GM21786 (cell line): ENCODE measurements around the gene XCL2.
"Not testable (repeated sequence)": the region's sequence is repeated elsewhere in the genome, so short reads cannot be mapped to it uniquely, and the experiment has no call there.

Experiments
- ATAC-seq: cut with Tn5 transposase; IDR thresholded peaks from one replicate; pipeline ENCODE4 v1.9.1; 2021; ENCODE audit not compliant: unreplicated experiment

The XCL2 gene, protein sequence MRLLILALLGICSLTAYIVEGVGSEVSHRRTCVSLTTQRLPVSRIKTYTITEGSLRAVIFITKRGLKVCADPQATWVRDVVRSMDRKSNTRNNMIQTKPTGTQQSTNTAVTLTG

DNA sequence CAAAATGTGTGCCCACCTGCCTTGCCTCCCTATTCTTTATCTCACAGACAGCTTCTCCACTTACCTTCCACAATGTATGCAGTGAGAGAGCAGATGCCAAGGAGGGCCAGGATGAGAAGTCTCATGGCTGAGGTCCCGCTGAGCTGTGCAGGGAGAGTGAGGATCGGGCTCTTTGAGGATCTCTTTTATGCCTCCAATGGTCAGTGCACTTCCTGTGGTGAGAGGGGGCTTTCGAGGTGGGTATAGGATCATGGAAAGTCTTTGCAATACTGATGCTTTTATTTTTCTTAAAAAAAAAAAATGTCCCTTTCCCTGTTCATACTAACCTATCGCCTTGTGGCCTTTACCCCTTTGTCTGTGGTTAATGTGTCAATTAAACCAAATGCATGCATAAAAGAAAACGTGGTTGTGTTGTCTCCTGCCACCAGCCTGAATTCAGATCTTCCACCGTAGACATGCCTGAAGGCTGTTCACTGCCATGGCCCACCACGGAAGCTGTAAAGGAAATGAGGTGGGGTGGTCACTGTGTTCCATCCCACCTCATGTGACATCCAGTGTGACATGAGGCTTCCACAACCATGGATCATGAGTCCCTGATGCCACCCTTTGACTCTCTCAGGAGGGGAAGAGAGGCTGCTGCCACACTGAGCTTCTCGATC is at the start of gene XCL2:
TSS of gene XCL2 (minus strand) at position 158 of the 659 bp plus-strand sequence. CDS start at position 125, 33 bp downstream.
- not testable (repeated sequence) for ATAC-seq

DNA sequence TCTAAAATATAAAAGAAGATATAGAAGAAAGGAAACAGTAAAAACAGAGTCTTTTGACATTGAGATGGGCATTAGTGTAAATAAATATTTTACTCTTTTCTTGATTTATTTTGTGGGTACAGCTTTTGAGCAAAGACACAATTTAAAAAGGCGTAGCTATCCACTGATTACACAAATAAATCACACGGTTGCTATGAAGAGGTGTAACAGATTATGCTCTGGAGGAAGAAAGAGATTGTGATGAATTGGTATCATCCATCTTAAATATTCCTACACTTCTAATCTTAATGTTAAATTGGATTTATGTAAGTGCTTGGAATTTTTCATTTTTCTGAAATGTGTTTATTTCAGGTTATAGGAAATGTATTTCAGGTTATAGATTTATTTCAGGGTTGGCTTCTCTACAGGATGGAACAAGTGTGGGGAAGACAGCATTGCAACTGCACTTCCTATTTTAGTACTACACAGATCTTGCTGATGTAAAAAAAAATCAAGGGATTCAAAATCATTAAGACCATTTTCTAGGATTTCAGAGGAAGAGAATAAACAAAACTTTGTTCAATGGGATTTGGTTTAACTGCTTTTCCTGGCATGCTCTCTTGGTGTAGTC is 47.9 kb upstream of the XCL2 start:
- ATAC-seq: no peak

DNA sequence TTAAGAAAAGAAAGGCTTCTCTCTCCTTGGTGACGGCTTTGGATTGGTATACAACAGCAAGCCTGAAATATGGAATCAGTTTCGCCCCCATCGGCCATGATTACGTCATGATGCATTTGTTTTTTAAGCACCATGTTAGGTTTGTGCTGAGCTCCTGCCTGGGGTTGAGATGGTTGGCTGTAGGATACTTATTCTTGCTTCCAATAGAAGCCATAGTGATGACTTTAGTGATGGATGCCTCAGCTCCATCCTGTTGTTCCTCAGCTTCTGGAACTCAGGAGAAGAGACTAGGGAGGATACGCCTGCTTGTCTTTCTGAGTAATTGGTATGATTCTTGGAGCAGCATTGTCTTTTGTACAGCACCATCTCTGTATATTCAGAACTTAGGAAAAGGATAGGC is 47.3 kb upstream of the XCL2 start:
- ATAC-seq: no peak

DNA sequence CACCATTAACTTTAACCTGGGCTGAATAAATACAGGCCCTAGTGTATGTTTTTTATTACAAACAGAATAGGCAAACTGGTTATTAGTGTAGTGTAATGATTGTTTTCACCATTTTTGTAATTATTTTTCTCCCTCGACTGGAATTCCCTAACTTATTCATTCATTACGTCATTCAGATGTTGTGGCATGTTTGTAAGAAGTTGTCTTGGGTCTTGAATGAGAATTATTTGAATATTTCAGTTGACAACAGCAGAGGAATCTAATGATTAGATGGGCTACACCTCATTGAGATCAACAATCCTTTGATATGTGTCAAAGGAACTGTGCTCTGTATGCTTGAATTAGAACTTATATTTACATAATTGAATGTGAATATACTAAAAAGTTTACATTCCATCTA is 45.4 kb upstream of the XCL2 start:
- ATAC-seq: no peak

DNA sequence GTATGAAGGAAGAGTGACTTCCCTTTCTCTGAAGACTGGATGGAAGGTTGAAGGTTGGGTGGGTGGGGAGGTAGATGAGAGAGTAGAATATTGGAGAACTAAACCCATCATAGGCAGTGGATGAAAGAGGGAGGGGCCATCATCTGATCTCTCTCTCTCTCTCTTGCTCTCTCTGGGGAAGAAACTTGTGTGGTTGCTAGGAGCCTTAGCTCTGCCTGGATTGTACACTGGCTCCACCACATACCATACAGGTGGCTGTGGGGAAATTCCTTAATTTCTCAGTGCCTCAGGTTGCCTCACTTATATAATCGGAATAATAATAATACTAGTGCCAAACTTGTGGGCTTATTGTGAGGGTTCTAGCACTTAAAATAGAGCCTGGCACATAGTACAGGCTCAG is 42.1 kb upstream of the XCL2 start:
- ATAC-seq: no peak

DNA sequence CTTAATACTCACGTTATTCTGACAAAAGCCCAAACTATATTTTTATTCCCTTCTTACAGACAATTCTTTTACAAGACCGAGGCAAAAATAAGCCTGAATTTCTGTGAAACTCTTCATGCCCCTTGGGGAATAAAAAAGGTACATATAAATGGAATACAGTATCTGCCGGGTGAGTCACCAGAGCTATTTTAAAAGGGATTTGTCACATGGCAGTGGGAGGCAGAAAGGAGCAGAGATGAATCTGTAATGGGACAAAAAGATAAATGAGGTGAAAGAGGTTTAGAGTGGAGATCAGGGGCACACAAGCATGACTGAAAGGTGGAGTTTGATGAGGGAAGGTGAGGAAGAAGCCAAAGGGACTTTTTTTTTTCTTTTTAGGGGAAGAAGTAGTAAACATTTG is 41.4 kb upstream of the XCL2 start:
- ATAC-seq: no peak

DNA sequence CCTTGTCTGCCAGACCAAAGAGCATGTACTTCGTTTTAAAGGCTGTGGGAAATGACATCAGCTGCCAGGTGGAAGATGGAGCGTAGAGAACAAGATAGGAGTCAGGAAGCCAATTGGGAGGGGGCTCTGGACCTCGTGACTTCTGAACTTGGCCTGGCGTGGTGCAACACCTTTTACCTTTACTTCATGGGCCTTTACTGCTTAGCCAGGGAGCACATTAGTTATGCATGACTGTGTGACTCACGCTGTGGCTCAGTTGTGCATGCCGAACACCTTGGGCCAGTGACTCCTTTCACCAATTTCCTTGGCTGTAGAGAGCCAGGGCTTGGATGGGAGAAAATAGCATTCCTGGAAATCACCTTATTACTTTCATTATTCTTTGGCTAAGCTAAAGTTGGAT is 39.8 kb upstream of the XCL2 start:
- no peak for ATAC-seq

DNA sequence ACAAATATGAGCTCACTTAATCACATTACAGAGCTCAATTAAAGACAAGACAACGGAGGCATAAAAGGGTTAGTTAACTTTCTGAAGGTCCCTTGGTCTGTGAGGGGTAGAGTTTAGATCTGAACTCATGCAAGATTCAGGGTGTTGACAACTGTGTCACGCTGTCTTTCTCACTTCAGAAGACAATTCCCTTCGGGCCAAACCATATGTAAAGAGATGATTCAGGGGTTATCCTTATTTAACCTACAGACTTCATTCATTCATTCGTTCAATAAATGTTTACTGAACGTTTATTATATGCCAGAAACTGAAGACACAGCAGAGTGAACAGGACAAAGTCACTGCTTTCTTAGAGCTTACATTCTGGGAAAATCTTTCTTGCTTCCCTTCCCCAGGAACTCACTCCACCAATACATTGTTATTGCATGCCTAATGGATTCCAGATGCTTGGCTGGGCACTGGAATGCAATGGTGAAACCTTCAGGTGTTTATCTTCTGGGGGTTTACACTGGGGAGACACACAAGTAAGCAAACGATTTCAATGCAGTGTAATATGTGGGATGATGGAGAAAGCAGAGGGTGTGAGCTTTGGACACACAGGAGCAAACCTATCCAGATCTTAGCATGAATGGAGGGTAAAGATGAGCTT is 39.0 kb upstream of the XCL2 start:
- ATAC-seq: no peak

DNA sequence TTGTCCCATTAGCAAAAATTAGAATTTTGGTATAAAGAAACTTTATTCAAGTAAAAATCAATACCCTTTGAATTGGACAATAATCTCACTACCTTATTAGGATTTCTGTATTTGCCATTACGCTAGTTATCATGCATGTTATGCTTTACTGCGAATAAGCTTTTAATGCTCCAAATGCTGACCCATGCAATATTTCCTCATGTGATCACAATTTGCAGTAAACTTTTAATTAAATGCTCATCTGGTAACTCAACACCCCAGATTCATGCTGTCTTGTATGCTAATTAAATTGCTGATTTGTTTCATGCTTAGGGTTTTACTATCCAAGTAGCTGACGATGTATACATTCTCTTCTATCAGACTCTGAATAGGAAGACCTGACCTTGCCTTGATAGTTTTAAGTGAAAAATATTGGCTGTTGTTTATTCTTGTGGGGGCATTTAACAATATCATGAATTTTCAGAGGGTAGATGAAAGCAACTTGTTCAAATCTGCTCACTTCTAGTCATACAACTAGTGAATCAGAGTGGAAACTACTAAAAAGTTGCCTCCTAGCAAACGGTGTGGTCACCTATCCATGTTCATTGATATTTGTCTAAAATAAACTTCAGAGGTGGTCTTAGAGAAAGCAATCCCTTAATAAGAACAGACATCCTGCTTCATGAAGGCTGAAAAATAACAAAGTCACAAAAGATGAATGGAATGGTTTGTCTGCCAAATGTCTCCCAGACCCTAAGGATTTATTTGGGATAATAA is 38.2 kb upstream of the XCL2 start:
- no peak for ATAC-seq

DNA sequence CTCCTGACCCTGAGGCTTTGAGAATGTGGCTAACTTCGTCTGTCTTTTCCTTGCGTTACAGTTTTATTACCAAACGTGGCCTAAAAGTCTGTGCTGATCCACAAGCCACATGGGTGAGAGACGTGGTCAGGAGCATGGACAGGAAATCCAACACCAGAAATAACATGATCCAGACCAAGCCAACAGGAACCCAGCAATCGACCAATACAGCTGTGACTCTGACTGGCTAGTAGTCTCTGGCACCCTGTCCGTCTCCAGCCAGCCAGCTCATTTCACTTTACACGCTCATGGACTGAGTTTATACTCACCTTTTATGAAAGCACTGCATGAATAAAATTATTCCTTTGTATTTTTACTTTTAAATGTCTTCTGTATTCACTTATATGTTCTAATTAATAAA is 37.2 kb upstream of the XCL2 start:
- not testable (repeated sequence) for ATAC-seq

DNA sequence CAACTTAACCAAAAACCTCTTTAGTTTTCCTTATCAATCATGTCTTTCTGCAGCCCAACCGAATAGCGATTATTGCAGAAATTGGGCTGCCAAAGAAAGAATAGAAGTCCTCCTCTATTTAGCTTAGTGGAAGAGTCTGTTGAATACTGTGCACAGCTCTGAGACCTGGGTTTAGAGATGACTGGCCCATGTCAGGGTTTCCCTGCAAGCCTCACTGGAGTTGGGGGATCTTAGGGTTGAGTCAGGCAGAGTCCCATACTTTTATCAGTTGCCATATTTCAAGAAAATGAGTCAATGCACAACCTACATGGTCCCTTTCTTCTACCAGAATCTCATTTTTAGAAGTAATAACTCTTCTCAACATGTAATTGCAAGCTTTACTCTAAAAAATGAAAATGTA is 36.5 kb upstream of the XCL2 start:
- ATAC-seq: not testable (repeated sequence)

DNA sequence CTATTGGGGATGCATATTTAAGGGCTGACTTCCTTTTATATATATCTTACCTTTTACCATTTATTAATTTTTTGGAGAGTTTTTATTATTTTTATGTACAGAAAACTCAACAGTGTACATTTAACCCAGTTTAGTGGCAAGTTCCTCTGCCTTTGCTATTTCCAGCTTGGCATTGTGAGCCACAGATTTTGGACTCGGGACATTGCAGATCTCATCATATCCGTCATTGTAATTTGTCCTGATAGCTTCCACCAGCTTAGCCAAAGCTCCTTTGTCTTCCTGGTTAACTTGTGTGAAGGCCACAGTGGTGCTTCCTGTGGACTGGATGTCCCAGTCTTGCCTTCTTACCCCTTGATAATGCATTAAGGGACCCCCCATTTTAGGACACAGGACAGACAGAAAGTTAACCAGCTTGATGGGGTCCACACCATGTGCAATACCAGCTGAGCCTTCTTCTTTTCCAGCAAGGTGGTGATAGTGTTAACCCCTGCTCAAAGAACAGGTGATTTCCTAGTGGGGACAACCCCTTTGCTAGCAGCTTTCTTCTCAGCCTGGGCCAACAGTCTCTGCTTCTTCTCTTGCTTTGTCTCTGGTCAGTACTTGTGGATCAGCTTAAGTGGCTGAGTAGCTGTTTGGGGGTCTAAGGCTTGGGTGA is 34.9 kb upstream of the XCL2 start:
- ATAC-seq: not testable (repeated sequence)

DNA sequence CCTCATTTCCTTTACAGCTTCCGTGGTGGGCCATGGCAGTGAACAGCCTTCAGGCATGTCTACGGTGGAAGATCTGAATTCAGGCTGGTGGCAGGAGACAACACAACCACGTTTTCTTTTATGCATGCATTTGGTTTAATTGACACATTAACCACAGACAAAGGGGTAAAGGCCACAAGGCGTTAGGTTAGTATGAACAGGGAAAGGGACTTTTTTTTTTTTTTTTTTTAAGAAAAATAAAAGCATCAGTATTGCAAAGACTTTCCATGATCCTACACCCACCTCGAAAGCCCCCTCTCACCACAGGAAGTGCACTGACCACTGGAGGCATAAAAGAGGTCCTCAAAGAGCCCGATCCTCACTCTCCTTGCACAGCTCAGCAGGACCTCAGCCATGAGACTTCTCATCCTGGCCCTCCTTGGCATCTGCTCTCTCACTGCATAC is 32.5 kb upstream of the XCL2 start, which contains the start of gene XCL1:
TSS of gene XCL1 (plus strand) at position 361 of the 444 bp plus-strand sequence. CDS start at position 394, 33 bp downstream.
- ATAC-seq: not testable (repeated sequence)

DNA sequence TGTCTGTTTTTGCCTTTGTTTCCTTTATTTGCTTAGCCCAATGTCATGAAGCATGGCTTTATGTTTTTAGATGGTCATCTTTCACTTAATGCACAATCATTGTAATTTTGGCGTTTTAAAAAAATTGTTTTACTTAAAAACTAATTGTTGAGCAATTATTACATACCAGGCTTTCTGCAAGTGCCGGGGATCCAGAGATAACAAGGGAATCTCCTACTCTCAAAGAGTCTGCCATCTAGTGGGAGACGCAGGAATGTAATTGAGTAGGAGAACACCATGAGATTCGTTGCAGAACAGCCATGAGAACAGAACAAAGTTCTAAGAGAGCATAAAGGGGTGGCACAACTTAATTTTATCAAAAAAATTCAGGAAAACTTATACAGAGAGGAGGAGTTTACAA is 30.4 kb upstream of the XCL2 start:
- ATAC-seq: not testable (repeated sequence)

DNA sequence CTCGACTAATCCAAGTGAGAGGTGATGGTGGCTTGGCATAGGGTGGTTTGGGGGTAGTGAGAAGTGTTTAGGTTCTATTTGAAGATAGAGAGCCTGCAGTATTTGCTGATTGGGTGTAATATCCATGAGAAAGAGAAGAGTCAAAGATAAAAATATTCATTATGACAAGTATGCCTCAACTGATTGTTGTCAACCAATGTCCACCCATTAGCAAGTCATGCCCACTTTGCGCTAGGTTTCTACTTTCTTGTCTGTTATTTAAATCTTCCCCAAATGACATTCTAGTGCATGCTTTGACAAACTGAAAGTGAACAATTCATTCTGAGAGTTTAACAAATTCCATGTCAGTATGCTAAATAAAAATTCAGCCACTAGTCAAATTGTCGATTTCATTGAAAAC is 28.8 kb upstream of the XCL2 start:
- ATAC-seq: no peak

DNA sequence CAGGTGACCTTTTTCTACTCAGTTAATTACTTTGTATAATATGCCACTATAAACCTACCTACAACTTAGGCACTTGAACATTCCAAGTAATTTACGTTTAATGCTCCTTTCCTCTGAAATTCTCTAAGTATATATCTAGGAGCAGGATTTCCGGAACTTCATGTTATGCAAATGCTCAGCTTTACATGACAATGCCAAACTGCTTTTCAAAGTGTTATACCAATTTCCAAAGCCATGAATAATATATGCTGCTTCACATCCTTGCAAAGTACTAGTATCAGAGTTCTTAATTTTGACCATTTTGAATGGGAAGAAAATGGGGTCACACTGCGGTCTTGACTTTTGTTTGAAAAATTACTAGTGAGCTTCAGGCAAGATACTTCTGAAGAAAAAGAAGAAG is 26.9 kb upstream of the XCL2 start:
- no peak for ATAC-seq

DNA sequence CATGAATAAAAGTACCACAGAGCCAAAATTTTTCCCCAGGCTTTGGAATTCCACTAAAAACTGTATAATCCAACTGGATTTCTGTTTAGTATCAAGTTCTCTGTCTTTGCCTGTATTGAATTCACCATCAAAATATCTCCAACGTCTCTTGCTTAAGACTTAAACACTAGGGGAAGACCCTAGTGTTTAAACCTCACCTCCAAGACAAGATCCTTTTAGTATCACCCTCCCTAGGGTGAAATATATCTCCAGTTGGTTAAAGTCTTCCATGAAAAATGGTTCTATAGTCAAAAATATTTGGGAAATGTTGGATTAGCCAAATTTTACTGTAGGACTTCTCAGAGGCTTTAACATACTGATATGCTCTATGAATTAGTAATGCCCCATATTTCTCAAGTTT is 24.5 kb upstream of the XCL2 start:
- no peak for ATAC-seq

DNA sequence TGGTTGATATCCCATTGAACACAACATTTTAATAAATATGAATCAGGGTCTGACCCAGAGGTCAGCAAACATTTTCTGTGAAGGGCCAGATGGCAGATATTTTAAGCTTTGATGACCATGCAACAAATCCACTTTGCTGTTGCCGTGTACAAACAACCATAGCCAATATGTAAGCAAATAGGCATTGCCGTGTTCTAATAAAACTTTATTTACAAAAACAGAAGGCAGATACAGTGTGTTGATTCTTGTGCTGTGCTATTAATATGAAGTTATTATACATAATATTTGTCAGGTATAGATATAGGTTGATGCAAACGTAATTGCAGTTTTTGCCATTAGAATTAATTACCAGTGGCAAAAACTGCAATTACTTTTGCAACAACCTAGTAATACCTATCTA is 23.8 kb upstream of the XCL2 start:
- ATAC-seq: no peak

DNA sequence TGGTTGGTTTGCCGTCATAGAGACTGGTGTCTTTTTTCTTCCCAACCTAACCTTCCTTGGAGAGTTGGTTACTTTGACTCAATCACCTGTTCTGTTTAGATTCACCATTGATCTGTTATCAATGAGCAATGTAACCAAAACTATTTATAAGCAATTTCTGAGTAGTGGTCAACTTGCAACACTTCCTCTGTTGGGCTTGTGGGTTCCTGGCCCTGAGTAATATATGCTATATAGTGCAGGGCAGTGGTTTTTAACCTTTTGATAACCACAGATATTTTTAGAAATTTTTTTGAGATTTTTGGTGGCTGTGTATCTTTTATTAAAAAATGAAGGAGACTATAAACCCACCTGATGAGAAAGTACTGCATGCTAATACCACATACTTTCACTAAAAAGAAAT is 23.2 kb upstream of the XCL2 start:
- ATAC-seq: no peak

DNA sequence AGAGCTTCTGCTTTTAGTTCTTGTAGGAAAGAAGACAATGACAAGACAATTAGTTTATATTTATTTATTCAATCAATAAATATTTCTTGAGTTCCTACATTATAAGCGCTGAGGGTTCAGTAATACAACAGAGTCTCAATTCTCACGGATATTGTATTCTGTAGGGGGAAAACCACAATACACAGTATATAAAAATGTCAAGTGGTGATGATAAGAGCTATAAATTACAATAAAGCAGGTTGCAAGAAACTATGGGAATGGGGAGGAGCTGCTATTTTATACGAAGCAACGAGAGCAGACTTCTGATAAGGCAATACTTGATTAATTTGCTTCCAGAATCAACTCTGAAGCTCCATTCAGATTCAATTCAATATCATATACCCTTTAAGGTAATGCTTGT is 22.0 kb upstream of the XCL2 start:
- no peak for ATAC-seq

DNA sequence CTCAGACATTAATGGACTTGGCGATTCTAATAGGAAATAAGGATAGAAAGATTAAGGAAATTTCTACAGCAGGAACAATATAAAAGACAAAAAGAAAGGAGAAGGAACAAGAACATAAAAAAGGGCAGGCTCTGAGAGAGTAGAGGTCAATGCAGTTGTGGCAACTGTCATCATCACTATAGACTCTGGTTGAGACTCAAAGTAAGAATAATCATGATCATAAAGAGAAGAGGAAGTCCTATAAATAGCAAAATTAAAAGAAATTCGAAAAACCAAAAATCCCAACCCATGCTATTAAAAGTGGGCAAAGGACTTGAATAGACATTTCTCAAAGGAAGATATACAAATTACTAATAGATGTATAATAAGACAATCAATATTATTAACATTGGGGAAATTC is 18.2 kb upstream of the XCL2 start:
- ATAC-seq: no peak
